ENCODE results near the gene B4GALNT4.

DNA sequence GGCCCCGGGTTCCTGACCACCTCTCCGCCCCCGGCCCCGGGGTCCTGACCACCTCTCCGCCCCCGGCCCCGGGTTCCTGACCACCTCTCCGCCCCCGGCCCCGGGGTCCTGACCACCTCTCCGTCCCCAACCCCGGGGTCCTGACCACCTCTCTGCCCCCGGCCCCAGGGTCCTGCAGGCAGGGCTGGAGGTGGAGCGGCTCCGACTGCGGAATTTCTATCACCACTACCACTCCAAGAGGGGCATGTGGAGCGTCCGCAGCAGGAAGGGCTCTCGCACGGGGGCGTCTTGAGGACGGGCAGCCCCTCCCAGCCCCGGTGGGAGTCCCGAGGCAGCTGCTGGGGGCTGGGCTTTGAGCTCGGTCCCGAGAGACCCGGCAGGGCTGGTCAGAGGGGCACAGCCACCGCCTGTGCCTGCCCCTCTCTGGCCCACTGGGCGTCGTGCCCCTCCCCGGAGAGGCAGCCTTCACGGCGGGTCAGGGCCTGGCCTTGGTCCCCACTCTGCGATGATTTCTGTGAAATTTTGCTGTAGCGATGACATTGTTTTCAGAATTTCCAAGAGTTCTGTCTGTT lies 12.3 kb downstream of the B4GALNT4 start:
- TF ChIP-seq, protein P1, sequence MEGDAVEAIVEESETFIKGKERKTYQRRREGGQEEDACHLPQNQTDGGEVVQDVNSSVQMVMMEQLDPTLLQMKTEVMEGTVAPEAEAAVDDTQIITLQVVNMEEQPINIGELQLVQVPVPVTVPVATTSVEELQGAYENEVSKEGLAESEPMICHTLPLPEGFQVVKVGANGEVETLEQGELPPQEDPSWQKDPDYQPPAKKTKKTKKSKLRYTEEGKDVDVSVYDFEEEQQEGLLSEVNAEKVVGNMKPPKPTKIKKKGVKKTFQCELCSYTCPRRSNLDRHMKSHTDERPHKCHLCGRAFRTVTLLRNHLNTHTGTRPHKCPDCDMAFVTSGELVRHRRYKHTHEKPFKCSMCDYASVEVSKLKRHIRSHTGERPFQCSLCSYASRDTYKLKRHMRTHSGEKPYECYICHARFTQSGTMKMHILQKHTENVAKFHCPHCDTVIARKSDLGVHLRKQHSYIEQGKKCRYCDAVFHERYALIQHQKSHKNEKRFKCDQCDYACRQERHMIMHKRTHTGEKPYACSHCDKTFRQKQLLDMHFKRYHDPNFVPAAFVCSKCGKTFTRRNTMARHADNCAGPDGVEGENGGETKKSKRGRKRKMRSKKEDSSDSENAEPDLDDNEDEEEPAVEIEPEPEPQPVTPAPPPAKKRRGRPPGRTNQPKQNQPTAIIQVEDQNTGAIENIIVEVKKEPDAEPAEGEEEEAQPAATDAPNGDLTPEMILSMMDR (IDR thresholded peaks at IDR 0.05) = no peak
- TF ChIP-seq POLR2A (IDR thresholded peaks at IDR 0.05) = no peak
